ENCODE data around the gene SKAP2. TPM values are rescaled to one million over a fixed set of nuclear protein-coding genes. Genes with fewer than 3 reads are reported as not detected.

SKAP2 gene
- total RNA-seq, 2 donors from 2014 or later = 3.3 to 3.4 TPM

- Mint-ChIP-seq H3K27me3 (ENCODE audit: insufficient read depth) (peaks cover 17% of the 10 kb centered on the region), H3K27ac (no peak overlapping the region), H3K36me3 (ENCODE audit: low read depth) (no peaks in the 10 kb centered on the region), H3K4me1 (peaks cover 13% of the 10 kb centered on the region), H3K4me3 (no peak overlapping the region), H3K9me3 (no peaks in the 10 kb centered on the region)
- H3K27me3 ChIP-seq (ENCODE audit: control insufficient read depth, insufficient read depth, low read length, poor library complexity, severe bottlenecking) = peaks cover 31% of the 10 kb centered on the region
- TF ChIP-seq, protein P1, sequence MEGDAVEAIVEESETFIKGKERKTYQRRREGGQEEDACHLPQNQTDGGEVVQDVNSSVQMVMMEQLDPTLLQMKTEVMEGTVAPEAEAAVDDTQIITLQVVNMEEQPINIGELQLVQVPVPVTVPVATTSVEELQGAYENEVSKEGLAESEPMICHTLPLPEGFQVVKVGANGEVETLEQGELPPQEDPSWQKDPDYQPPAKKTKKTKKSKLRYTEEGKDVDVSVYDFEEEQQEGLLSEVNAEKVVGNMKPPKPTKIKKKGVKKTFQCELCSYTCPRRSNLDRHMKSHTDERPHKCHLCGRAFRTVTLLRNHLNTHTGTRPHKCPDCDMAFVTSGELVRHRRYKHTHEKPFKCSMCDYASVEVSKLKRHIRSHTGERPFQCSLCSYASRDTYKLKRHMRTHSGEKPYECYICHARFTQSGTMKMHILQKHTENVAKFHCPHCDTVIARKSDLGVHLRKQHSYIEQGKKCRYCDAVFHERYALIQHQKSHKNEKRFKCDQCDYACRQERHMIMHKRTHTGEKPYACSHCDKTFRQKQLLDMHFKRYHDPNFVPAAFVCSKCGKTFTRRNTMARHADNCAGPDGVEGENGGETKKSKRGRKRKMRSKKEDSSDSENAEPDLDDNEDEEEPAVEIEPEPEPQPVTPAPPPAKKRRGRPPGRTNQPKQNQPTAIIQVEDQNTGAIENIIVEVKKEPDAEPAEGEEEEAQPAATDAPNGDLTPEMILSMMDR (conservative IDR thresholded peaks at IDR 0.05) = no peak
- no peaks in the 10 kb centered on the region for H3K4me1 ChIP-seq (ENCODE audit: control insufficient read depth, insufficient read depth, low read length)
- no peak for DNase-seq
- H3K9me3 ChIP-seq (ENCODE audit: control insufficient read depth, low read length) = no peaks in the 10 kb centered on the region
- H3K36me3 ChIP-seq (ENCODE audit: control insufficient read depth, insufficient read depth, low read length) = no peaks in the 10 kb centered on the region
- no peak overlapping the region for H3K4me3 ChIP-seq (ENCODE audit: low read length)
- H3K27ac ChIP-seq (ENCODE audit: low read depth, low read length) = no peak overlapping the region
- 93 to 100% methylated on average over 1 of the region's 1 CpG for WGBS, 2 experiments (ENCODE audit: insufficient coverage in 1 of 2, insufficient read length in 1 of 2)
- no peak overlapping the region for H3K9ac ChIP-seq (ENCODE audit: extremely low read depth, low read length, poor library complexity, severe bottlenecking)
Measured at GRCh38 chr7:26779978-26780595, 84.3 kb downstream of the SKAP2 start.

- Histone ChIP-seq H3K27ac (ENCODE audit: low read depth, low read length) (no peak overlapping the region), H3K9me3 (ENCODE audit: control insufficient read depth, low read length) (no peaks in the 10 kb centered on the region), H3K27me3 (ENCODE audit: control insufficient read depth, insufficient read depth, low read length, poor library complexity, severe bottlenecking) (peaks cover 22% of the 10 kb centered on the region), H3K9ac (ENCODE audit: extremely low read depth, low read length, poor library complexity, severe bottlenecking) (no peak overlapping the region), H3K36me3 (ENCODE audit: control insufficient read depth, insufficient read depth, low read length) (no peaks in the 10 kb centered on the region), H3K4me1 (ENCODE audit: control insufficient read depth, insufficient read depth, low read length) (no peaks in the 10 kb centered on the region), H3K4me3 (ENCODE audit: low read length) (no peak overlapping the region)
- H3K4me3 Mint-ChIP-seq = no peak overlapping the region
- H3K36me3 Mint-ChIP-seq (ENCODE audit: low read depth) = no peaks in the 10 kb centered on the region
- no peak for DNase-seq
- no peaks in the 10 kb centered on the region for H3K9me3 Mint-ChIP-seq
- TF ChIP-seq, protein P1 (conservative IDR thresholded peaks at IDR 0.05) = peak; percentile 38
- H3K27me3 Mint-ChIP-seq (ENCODE audit: insufficient read depth) = peaks cover 2% of the 10 kb centered on the region
- H3K4me1 Mint-ChIP-seq = no peaks in the 10 kb centered on the region
- no peak overlapping the region for H3K27ac Mint-ChIP-seq
Measured at GRCh38 chr7:26777385-26777784, 87.0 kb downstream of the SKAP2 start.

- peaks cover 6% of the 10 kb centered on the region for H3K27me3 Mint-ChIP-seq (ENCODE audit: insufficient read depth)
- WGBS, 2 experiments (ENCODE audit: insufficient coverage in 1 of 2, insufficient read length in 1 of 2) = 100% methylated on average over 1 of the region's 1 CpG; no CpG with 5 or more reads in 1 of the 2 experiments
- Histone ChIP-seq H3K9ac (ENCODE audit: extremely low read depth, low read length, poor library complexity, severe bottlenecking) (no peak overlapping the region), H3K4me3 (ENCODE audit: low read length) (no peak overlapping the region), H3K4me1 (ENCODE audit: control insufficient read depth, insufficient read depth, low read length) (no peaks in the 10 kb centered on the region), H3K9me3 (ENCODE audit: control insufficient read depth, low read length) (no peaks in the 10 kb centered on the region), H3K27ac (ENCODE audit: low read depth, low read length) (no peak overlapping the region), H3K36me3 (ENCODE audit: control insufficient read depth, insufficient read depth, low read length) (no peaks in the 10 kb centered on the region), H3K27me3 (ENCODE audit: control insufficient read depth, insufficient read depth, low read length, poor library complexity, severe bottlenecking) (peaks cover 6% of the 10 kb centered on the region)
- no peaks in the 10 kb centered on the region for H3K4me1 Mint-ChIP-seq
- H3K9me3 Mint-ChIP-seq = peaks cover 20% of the 10 kb centered on the region
- no peaks in the 10 kb centered on the region for H3K36me3 Mint-ChIP-seq (ENCODE audit: low read depth)
- DNase-seq = no peak
- TF ChIP-seq, protein P1 (conservative IDR thresholded peaks at IDR 0.05) = no peak
- H3K4me3 Mint-ChIP-seq = no peak overlapping the region
- H3K27ac Mint-ChIP-seq = no peak overlapping the region
Measured at GRCh38 chr7:26760501-26760900, 103.9 kb downstream of the SKAP2 start.

Data from endodermal cell (in vitro differentiated cells).